ENCODE data around the gene AGMO.

DNA sequence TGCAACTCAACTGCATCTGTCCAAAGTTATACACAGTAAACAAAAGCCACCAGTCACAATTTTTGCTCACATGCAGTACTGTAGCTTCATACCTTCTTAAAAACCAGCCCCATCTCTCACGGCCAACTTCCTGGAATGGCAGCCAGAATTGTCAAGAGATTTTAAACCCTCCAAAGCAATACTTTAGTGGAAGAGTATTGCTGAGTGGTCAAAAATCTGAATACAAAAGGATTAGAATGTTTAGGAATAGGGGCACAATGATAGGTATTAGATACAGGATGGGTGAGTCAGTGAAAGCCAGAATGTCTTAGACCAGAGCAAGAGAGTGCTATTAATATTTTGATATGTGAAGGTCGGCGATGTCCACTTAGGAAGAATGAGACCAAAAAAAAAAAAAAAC lies 193.9 kb downstream of the AGMO start:
- no peak for TF ChIP-seq CTCF (IDR thresholded peaks at IDR 0.05)
- TF ChIP-seq POLR2A (IDR thresholded peaks at IDR 0.05): no peak
- no peak for TF ChIP-seq POLR2AphosphoS5 (IDR thresholded peaks at IDR 0.05; ENCODE audit: insufficient read depth in 1 of 2, low read depth in 1 of 2)
